Measurements from ENCODE around the gene ACOT8. TPM values are rescaled to one million over a fixed set of nuclear protein-coding genes. Genes with fewer than 3 reads are reported as not detected.

ACOT8 gene
- total and polyA plus RNA-seq, 9 of the 15 experiments (the other 6 are each of a cell fraction or from before 2014, with no cell fraction given): 8.2 to 46.7 (median 20.7) TPM

DNA sequence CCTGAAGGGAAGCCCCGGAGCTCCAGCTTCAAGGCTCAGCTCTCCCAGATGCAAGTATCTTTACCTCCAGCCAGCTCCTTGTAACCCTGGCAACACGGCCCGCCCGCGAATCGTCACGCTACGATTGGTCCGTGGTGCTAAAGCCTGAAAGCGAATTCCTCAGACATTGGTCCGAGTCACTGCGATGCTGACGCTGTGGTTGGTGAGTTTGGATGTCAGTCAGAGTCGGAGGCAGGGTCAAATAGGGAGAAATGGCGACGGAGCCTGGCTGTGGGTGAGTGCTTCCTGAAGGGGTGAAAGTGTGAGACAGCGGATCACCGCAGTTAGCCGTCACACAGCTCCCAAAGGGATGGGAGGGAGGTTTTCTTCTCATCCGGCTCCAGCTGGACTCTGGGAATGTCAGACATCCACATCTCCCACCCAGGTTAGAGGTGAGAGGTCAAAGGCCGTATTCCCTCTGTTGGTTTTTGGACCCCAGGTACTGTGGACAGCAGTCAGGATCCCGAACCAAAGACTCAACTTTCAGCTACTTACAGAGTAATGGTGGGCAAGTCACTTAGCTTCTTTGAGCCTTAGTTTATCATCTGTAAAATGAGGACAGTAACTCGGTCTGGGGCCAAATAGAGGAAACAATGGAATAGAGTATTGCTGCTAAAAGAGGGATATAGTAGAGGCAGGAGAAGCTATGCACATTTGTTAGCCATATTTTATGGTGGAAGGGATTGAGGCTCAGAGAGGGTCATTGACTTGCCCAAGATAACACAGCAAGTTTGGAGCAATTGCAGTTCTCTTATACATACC is 24.0 kb upstream of the ACOT8 start, which contains the start of gene ZSWIM1 (continued):
- TF ChIP-seq CHD1 (IDR thresholded peaks at IDR 0.05; ENCODE audit: low read length) (peak; percentile 58), ZNF57 (CRISPR knock-in tag; IDR thresholded peaks at IDR 0.05) (no peak), CBX8 (IDR thresholded peaks at IDR 0.05; ENCODE audit: borderline replicate concordance, extremely low read depth, low read depth, low read length, poor library complexity, severe bottlenecking) (no peak), TFAM (CRISPR knock-in tag; conservative IDR thresholded peaks at IDR 0.05) (no peak), NONO (IDR thresholded peaks at IDR 0.05; ENCODE audit: low read depth in 2 of 2, low read length in 1 of 2) (no peak), TEAD4 (IDR thresholded peaks at IDR 0.05; ENCODE audit: low read length) (no peak), TEAD4 (CRISPR knock-in tag; IDR thresholded peaks at IDR 0.05; ENCODE audit: borderline replicate concordance) (no peak), NEUROD1 (IDR thresholded peaks at IDR 0.05; ENCODE audit: borderline replicate concordance, low read depth, low read length, partially characterized antibody) (peak; percentile 99), SP1 (CRISPR knock-in tag; IDR thresholded peaks at IDR 0.05) (peak; percentile 72), MXI1 (IDR thresholded peaks at IDR 0.05; ENCODE audit: low read depth, low read length) (peak; percentile 97), EP400 (IDR thresholded peaks at IDR 0.05) (peak; percentile 32; the same call in 1 of the 2 replicates), TARDBP (IDR thresholded peaks at IDR 0.05) (no peak), SMARCB1 (IDR thresholded peaks at IDR 0.05; ENCODE audit: insufficient read length, low read depth) (no peak), ZNF174 (CRISPR knock-in tag; IDR thresholded peaks at IDR 0.05) (no peak), TRIM24 (IDR thresholded peaks at IDR 0.05) (0 out of 4 replicates have a peak, but pooled peaks of 1 of the 2 experiments have one; percentile 19), RBM15 (IDR thresholded peaks at IDR 0.05; ENCODE audit: insufficient read depth, low read length) (no peak), ZNF696 (CRISPR knock-in tag; conservative IDR thresholded peaks at IDR 0.05) (no peak), HLTF (IDR thresholded peaks at IDR 0.05) (peak; percentile 68; the same call in 1 of the 2 replicates)
- TF ChIP-seq, protein P1, sequence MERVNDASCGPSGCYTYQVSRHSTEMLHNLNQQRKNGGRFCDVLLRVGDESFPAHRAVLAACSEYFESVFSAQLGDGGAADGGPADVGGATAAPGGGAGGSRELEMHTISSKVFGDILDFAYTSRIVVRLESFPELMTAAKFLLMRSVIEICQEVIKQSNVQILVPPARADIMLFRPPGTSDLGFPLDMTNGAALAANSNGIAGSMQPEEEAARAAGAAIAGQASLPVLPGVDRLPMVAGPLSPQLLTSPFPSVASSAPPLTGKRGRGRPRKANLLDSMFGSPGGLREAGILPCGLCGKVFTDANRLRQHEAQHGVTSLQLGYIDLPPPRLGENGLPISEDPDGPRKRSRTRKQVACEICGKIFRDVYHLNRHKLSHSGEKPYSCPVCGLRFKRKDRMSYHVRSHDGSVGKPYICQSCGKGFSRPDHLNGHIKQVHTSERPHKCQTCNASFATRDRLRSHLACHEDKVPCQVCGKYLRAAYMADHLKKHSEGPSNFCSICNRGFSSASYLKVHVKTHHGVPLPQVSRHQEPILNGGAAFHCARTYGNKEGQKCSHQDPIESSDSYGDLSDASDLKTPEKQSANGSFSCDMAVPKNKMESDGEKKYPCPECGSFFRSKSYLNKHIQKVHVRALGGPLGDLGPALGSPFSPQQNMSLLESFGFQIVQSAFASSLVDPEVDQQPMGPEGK (CRISPR knock-in tag; IDR thresholded peaks at IDR 0.05; ENCODE audit: borderline replicate concordance): no peak
- TF ChIP-seq, protein P2, sequence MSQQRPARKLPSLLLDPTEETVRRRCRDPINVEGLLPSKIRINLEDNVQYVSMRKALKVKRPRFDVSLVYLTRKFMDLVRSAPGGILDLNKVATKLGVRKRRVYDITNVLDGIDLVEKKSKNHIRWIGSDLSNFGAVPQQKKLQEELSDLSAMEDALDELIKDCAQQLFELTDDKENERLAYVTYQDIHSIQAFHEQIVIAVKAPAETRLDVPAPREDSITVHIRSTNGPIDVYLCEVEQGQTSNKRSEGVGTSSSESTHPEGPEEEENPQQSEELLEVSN (IDR thresholded peaks at IDR 0.05; ENCODE audit: borderline replicate concordance in 1 of 2, extremely low read depth in 1 of 2, insufficient read depth in 1 of 2, insufficient read length in 1 of 2, low read depth in 1 of 2, low read length in 1 of 2, poor library complexity in 1 of 2, severe bottlenecking in 1 of 2): no peak
- TF ChIP-seq, protein P3, sequence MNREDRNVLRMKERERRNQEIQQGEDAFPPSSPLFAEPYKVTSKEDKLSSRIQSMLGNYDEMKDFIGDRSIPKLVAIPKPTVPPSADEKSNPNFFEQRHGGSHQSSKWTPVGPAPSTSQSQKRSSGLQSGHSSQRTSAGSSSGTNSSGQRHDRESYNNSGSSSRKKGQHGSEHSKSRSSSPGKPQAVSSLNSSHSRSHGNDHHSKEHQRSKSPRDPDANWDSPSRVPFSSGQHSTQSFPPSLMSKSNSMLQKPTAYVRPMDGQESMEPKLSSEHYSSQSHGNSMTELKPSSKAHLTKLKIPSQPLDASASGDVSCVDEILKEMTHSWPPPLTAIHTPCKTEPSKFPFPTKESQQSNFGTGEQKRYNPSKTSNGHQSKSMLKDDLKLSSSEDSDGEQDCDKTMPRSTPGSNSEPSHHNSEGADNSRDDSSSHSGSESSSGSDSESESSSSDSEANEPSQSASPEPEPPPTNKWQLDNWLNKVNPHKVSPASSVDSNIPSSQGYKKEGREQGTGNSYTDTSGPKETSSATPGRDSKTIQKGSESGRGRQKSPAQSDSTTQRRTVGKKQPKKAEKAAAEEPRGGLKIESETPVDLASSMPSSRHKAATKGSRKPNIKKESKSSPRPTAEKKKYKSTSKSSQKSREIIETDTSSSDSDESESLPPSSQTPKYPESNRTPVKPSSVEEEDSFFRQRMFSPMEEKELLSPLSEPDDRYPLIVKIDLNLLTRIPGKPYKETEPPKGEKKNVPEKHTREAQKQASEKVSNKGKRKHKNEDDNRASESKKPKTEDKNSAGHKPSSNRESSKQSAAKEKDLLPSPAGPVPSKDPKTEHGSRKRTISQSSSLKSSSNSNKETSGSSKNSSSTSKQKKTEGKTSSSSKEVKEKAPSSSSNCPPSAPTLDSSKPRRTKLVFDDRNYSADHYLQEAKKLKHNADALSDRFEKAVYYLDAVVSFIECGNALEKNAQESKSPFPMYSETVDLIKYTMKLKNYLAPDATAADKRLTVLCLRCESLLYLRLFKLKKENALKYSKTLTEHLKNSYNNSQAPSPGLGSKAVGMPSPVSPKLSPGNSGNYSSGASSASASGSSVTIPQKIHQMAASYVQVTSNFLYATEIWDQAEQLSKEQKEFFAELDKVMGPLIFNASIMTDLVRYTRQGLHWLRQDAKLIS (CRISPR knock-in tag; IDR thresholded peaks at IDR 0.05): no peak

Data from K562 (cell line).